ENCODE measurements around the gene RTN4IP1. TPM values are rescaled to one million over a fixed set of nuclear protein-coding genes. Genes with fewer than 3 reads are reported as not detected.
"Not testable (repeated sequence)": the region's sequence is repeated elsewhere in the genome, so short reads cannot be mapped to it uniquely, and the experiment has no call there.

Gene RTN4IP1
- total and polyA plus RNA-seq, 8 donors = 4.6 to 8.7 (median 6.9) TPM

GRCh38 chr6:106629859-106630163 is 513 bp upstream of the RTN4IP1 start:
- Histone ChIP-seq H3K27ac (peak overlapping the region; percentile 77 to 84), H3K4me1 (peaks cover 0 to 23% of the 10 kb centered on the region in 2 donors), H3K27me3 (no peaks in the 10 kb centered on the region), H3K9me3 (no peaks in the 10 kb centered on the region), H3K4me3 (peak overlapping the region; percentile 64 to 76), H3K36me3 (no peaks in the 10 kb centered on the region)
- TF ChIP-seq CTCF (IDR thresholded peaks at IDR 0.05) = no peak
- intact Hi-C loops (cut with DNase I) = no loop called here
- ATAC-seq (no peak), DNase-seq (peak in 1 of 4 donors; percentile 12)

GRCh38 chr6:106628658-106629102 is 618 bp downstream of the RTN4IP1 start:
- DNase-seq (peak in 1 of 4 donors; percentile 5), ATAC-seq (peak; percentile 39)
- intact Hi-C loops (cut with DNase I) = no loop called here
- no peaks in the 10 kb centered on the region for H3K27me3 ChIP-seq
- peak overlapping the region; percentile 64 to 76 for H3K4me3 ChIP-seq
- TF ChIP-seq CTCF (IDR thresholded peaks at IDR 0.05) = no peak
- no peaks in the 10 kb centered on the region for H3K9me3 ChIP-seq
- peak overlapping the region; percentile 77 to 84 for H3K27ac ChIP-seq
- H3K36me3 ChIP-seq = no peaks in the 10 kb centered on the region
- peaks cover 0 to 23% of the 10 kb centered on the region in 2 donors for H3K4me1 ChIP-seq

GRCh38 chr6:106627760-106628159 is 1.5 kb downstream of the RTN4IP1 start:
- DNase-seq; H3K27me3 ChIP-seq; H3K27ac ChIP-seq; H3K36me3 ChIP-seq; ATAC-seq; intact Hi-C loops (cut with DNase I); H3K4me3 ChIP-seq; H3K9me3 ChIP-seq: not testable (repeated sequence)
- peaks cover 0 to 23% of the 10 kb centered on the region in 2 donors for H3K4me1 ChIP-seq

GRCh38 chr6:106626485-106626884 is 2.8 kb downstream of the RTN4IP1 start:
- intact Hi-C loops (cut with DNase I) = no loop called here
- no peaks in the 10 kb centered on the region for H3K27me3 ChIP-seq
- H3K36me3 ChIP-seq = no peaks in the 10 kb centered on the region
- DNase-seq (no peak), ATAC-seq (no peak)
- no peak overlapping the region for H3K4me3 ChIP-seq
- TF ChIP-seq CTCF (IDR thresholded peaks at IDR 0.05) = no peak
- H3K9me3 ChIP-seq = no peaks in the 10 kb centered on the region
- peaks cover 0 to 23% of the 10 kb centered on the region in 2 donors for H3K4me1 ChIP-seq
- H3K27ac ChIP-seq = no peak overlapping the region

- intact Hi-C loops (cut with DNase I) = no loop called here
- Histone ChIP-seq H3K4me1 (peaks cover 0 to 3% of the 10 kb centered on the region in 2 donors), H3K36me3 (peaks cover 0 to 4% of the 10 kb centered on the region in 2 donors), H3K4me3 (no peak overlapping the region), H3K27ac (no peak overlapping the region), H3K9me3 (no peaks in the 10 kb centered on the region), H3K27me3 (no peaks in the 10 kb centered on the region)
- DNase-seq (no peak), ATAC-seq (no peak)
- no peak for TF ChIP-seq CTCF (IDR thresholded peaks at IDR 0.05)
These were observed 6.3 kb downstream of the RTN4IP1 start for GRCh38 chr6:106623039-106623438.

GRCh38 chr6:106622412-106622811 is 6.9 kb downstream of the RTN4IP1 start:
- TF ChIP-seq CTCF (IDR thresholded peaks at IDR 0.05) = no peak
- Histone ChIP-seq H3K36me3 (peaks cover 0 to 4% of the 10 kb centered on the region in 2 donors), H3K27me3 (no peaks in the 10 kb centered on the region), H3K27ac (no peak overlapping the region), H3K4me3 (no peak overlapping the region), H3K4me1 (no peaks in the 10 kb centered on the region), H3K9me3 (no peaks in the 10 kb centered on the region)
- ATAC-seq (no peak), DNase-seq (no peak)
- intact Hi-C loops (cut with DNase I) = no loop called here
